Measurements from ENCODE around the gene ZNF668. TPM values are rescaled to one million over a fixed set of nuclear protein-coding genes. Genes with fewer than 3 reads are reported as not detected.

The ZNF668 gene
- polyA plus RNA-seq, 4 donors = 5.4 to 12.2 (median 10.1) TPM

GRCh38 chr16:31061813-31062440 is 12.1 kb downstream of the ZNF668 start:
- FAIRE-seq = no peak
- 97% methylated on average over 48 to 54 of the region's 54 CpGs for WGBS, 3 donors
- H3K27me3 ChIP-seq (ENCODE audit: control insufficient read depth in 3 of 3, insufficient read depth in 3 of 3, low read length in 3 of 3) = no peaks in the 10 kb centered on the region
- no peak overlapping the region for H3K4me3 ChIP-seq (ENCODE audit: low read depth in 1 of 3, low read length in 3 of 3)
- peaks cover 0 to 43% (median 8%) of the 10 kb centered on the region in 3 donors for H3K36me3 ChIP-seq (ENCODE audit: control insufficient read depth in 3 of 3, insufficient read depth in 2 of 3, low read depth in 1 of 3, low read length in 3 of 3)
- H3K4me1 ChIP-seq (ENCODE audit: control insufficient read depth in 3 of 3, insufficient read depth in 2 of 3, low read depth in 1 of 3, low read length in 2 of 3) = no peaks in the 10 kb centered on the region
- no peak for DNase-seq
- H3K27ac ChIP-seq (ENCODE audit: low read depth in 1 of 3, low read length in 2 of 3) = no peak overlapping the region
- H3K9me3 ChIP-seq (ENCODE audit: control insufficient read depth in 2 of 2, insufficient read depth in 1 of 2, low read depth in 1 of 2, low read length in 1 of 2) = no peaks in the 10 kb centered on the region

DNA sequence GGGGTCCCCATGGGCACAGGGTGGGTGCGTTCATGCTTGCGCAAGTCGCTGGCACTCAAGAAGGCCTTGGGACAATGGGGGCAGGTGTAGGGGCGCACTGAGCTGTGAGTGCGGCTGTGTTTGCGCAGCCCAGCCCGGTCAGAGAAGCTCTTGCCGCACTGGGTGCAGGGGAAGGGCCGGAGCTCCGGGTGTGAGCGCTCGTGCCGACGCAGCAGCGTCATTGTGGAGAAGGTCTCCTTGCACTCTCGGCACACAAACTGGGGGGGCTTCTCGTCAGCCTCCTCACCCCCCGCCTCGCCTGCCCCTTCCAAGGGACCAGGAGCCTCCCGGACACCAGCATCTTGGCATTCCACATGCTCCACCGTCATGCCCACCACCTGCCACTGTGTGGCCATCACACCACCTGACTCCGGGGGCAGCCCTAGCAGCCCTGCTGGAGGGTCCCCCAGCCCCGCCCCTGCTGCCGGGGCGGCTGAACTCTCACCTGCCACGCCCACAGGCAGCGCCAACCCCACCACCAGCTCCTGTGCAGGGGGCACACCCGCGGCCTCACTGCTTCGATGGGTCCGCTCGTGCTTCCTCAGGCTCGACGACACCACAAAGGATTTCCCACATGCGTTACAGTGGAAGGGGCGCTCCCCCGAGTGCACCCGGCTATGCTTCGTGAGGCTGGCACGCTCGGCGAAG is 12.8 kb downstream of the ZNF668 start:
- 95 to 98% (median 95%) methylated on average over 37 to 42 of the region's 42 CpGs for WGBS, 3 donors
- no peak overlapping the region for H3K4me3 ChIP-seq (ENCODE audit: low read depth in 1 of 3, low read length in 3 of 3)
- H3K27ac ChIP-seq (ENCODE audit: low read depth in 1 of 3, low read length in 2 of 3) = no peak overlapping the region
- FAIRE-seq (no peak), DNase-seq (no peak)
- no peaks in the 10 kb centered on the region for H3K27me3 ChIP-seq (ENCODE audit: control insufficient read depth in 3 of 3, insufficient read depth in 3 of 3, low read length in 3 of 3)
- no peaks in the 10 kb centered on the region for H3K4me1 ChIP-seq (ENCODE audit: control insufficient read depth in 3 of 3, insufficient read depth in 2 of 3, low read depth in 1 of 3, low read length in 2 of 3)
- H3K9me3 ChIP-seq (ENCODE audit: control insufficient read depth in 2 of 2, insufficient read depth in 1 of 2, low read depth in 1 of 2, low read length in 1 of 2) = no peaks in the 10 kb centered on the region
- peaks cover 0 to 42% (median 8%) of the 10 kb centered on the region in 3 donors for H3K36me3 ChIP-seq (ENCODE audit: control insufficient read depth in 3 of 3, insufficient read depth in 2 of 3, low read depth in 1 of 3, low read length in 3 of 3)

DNA sequence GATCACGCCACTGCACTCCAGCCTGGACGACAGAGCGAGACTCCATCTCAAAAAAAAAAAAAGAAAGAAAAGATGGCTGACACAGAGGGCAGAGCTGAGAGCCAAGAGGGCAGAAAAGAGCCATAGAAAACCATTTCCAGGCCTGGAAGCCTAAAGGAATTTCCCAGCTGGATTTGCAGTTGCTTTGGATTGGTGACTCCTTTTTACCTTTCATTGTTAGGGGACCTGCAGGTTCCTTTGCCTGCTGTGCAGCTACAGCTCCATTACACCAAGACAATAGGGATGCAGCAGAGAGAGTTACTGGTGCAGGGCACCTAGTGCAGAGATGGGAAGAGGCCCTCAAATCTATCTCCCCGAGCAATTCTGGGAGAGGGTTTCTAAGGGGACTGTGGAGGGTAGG is 18.4 kb downstream of the ZNF668 start:
- H3K4me1 ChIP-seq (ENCODE audit: control insufficient read depth in 3 of 3, insufficient read depth in 2 of 3, low read depth in 1 of 3, low read length in 2 of 3) = peaks cover 0 to 3% (median 0%) of the 10 kb centered on the region in 3 donors
- H3K9me3 ChIP-seq (ENCODE audit: control insufficient read depth in 2 of 2, insufficient read depth in 1 of 2, low read depth in 1 of 2, low read length in 1 of 2) = no peaks in the 10 kb centered on the region
- no peaks in the 10 kb centered on the region for H3K27me3 ChIP-seq (ENCODE audit: control insufficient read depth in 3 of 3, insufficient read depth in 3 of 3, low read length in 3 of 3)
- no peak for FAIRE-seq
- peaks cover 0 to 12% (median 0%) of the 10 kb centered on the region in 3 donors for H3K36me3 ChIP-seq (ENCODE audit: control insufficient read depth in 3 of 3, insufficient read depth in 2 of 3, low read depth in 1 of 3, low read length in 3 of 3)
- no peak overlapping the region for H3K4me3 ChIP-seq (ENCODE audit: low read depth in 1 of 3, low read length in 3 of 3)
- DNase-seq = no peak
- no peak overlapping the region for H3K27ac ChIP-seq (ENCODE audit: low read depth in 1 of 3, low read length in 2 of 3)
- WGBS, 3 donors = 82 to 93% (median 83%) methylated on average over 4 of the region's 4 CpGs

GRCh38 chr16:31052114-31052513 is 21.9 kb downstream of the ZNF668 start:
- Histone ChIP-seq H3K9me3 (ENCODE audit: control insufficient read depth in 2 of 2, insufficient read depth in 1 of 2, low read depth in 1 of 2, low read length in 1 of 2) (no peaks in the 10 kb centered on the region), H3K4me1 (ENCODE audit: control insufficient read depth in 3 of 3, insufficient read depth in 2 of 3, low read depth in 1 of 3, low read length in 2 of 3) (peaks cover 0 to 3% (median 0%) of the 10 kb centered on the region in 3 donors), H3K36me3 (ENCODE audit: control insufficient read depth in 3 of 3, insufficient read depth in 2 of 3, low read depth in 1 of 3, low read length in 3 of 3) (no peaks in the 10 kb centered on the region), H3K27me3 (ENCODE audit: control insufficient read depth in 3 of 3, insufficient read depth in 3 of 3, low read length in 3 of 3) (no peaks in the 10 kb centered on the region), H3K4me3 (ENCODE audit: low read depth in 1 of 3, low read length in 3 of 3) (no peak overlapping the region), H3K27ac (ENCODE audit: low read depth in 1 of 3, low read length in 2 of 3) (peak overlapping the region in 1 of 3 donors; percentile 23)
- WGBS, 3 donors = 9 to 52% (median 10%) methylated on average over 2 of the region's 2 CpGs
- FAIRE-seq (no peak), DNase-seq (peak; percentile 81 to 86)

DNA sequence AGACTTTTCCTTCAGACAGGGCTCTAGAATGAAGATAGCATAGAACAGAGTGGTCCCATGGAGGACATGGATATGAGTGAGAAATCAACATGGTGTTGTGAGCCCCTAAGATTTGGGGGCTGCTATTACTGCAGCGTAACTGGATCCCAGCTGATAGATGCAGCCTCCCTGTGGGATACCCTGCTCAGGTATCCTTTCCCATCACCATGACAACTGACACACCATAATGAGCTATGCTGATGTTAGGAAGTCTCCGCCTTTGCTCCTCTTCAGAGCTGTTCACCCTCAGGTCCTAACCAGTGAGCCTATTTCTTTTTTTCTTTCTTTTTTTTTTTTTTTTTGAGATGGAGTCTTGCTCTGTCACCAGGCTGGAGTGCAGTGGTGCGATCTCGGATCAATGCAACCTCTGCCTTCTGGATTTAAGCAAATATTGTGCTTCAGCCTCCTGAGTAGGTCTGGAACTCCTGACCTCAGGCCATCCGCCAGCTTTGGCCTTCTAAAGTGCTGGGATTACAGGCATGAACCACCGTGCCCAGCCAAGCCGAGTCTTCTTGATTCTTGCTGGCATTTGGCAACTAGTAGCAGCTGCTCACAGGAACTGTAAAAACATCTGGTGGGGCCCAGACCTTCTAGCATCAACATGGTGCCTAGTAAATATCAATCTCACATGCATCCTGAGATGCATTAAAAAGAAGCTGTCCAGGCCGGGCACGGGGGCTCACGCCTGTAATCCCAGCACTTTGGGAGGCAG is 23.6 kb downstream of the ZNF668 start:
- no peak overlapping the region for H3K27ac ChIP-seq (ENCODE audit: low read depth in 1 of 3, low read length in 2 of 3)
- H3K4me1 ChIP-seq (ENCODE audit: control insufficient read depth in 3 of 3, insufficient read depth in 2 of 3, low read depth in 1 of 3, low read length in 2 of 3) = peaks cover 0 to 3% (median 0%) of the 10 kb centered on the region in 3 donors
- DNase-seq (no peak), FAIRE-seq (no peak)
- no peaks in the 10 kb centered on the region for H3K9me3 ChIP-seq (ENCODE audit: control insufficient read depth in 2 of 2, insufficient read depth in 1 of 2, low read depth in 1 of 2, low read length in 1 of 2)
- 76 to 81% (median 80%) methylated on average over 10 of the region's 10 CpGs for WGBS, 3 donors
- H3K36me3 ChIP-seq (ENCODE audit: control insufficient read depth in 3 of 3, insufficient read depth in 2 of 3, low read depth in 1 of 3, low read length in 3 of 3) = no peaks in the 10 kb centered on the region
- H3K4me3 ChIP-seq (ENCODE audit: low read depth in 1 of 3, low read length in 3 of 3) = no peak overlapping the region
- no peaks in the 10 kb centered on the region for H3K27me3 ChIP-seq (ENCODE audit: control insufficient read depth in 3 of 3, insufficient read depth in 3 of 3, low read length in 3 of 3)

DNA sequence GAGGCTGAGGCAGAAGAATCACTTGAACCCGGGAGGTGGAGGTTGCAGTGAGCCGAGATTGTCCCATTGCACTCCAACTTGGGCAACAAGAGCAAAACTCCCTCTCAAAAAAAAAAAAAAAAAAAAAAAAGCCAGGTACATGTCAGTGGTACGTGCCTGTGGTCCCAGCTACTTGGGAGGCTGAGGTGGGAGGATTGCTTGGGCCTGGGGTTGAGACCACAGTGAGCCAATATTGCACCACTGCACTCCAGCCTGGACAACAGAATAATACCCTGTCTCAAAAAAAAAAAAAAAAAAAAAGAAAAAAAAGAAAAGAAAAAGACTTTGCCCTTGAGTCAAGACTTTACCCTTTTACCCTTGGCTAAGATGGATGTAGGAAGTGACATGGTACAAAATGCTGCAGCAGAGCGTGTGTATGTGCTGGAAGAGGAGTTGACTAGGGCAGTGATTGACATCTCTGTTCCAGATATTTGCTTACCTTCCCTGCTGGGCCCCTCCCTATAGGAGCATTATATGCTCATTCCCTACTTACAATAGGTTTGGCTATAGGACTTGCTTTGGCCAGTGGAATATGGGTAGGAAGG is 30.1 kb downstream of the ZNF668 start:
- 63 to 77% (median 64%) methylated on average over 4 of the region's 4 CpGs for WGBS, 3 donors
- H3K27me3 ChIP-seq (ENCODE audit: control insufficient read depth in 3 of 3, insufficient read depth in 3 of 3, low read length in 3 of 3) = no peaks in the 10 kb centered on the region
- peaks cover 0 to 9% (median 0%) of the 10 kb centered on the region in 3 donors for H3K4me1 ChIP-seq (ENCODE audit: control insufficient read depth in 3 of 3, insufficient read depth in 2 of 3, low read depth in 1 of 3, low read length in 2 of 3)
- no peak overlapping the region for H3K4me3 ChIP-seq (ENCODE audit: low read depth in 1 of 3, low read length in 3 of 3)
- peaks cover 11 to 24% (median 14%) of the 10 kb centered on the region in 3 donors for H3K36me3 ChIP-seq (ENCODE audit: control insufficient read depth in 3 of 3, insufficient read depth in 2 of 3, low read depth in 1 of 3, low read length in 3 of 3)
- H3K9me3 ChIP-seq (ENCODE audit: control insufficient read depth in 2 of 2, insufficient read depth in 1 of 2, low read depth in 1 of 2, low read length in 1 of 2) = no peaks in the 10 kb centered on the region
- peak; percentile 55 to 81 for DNase-seq
- peak overlapping the region in 1 of 3 donors; percentile 46 for H3K27ac ChIP-seq (ENCODE audit: low read depth in 1 of 3, low read length in 2 of 3)
- no peak for FAIRE-seq

DNA sequence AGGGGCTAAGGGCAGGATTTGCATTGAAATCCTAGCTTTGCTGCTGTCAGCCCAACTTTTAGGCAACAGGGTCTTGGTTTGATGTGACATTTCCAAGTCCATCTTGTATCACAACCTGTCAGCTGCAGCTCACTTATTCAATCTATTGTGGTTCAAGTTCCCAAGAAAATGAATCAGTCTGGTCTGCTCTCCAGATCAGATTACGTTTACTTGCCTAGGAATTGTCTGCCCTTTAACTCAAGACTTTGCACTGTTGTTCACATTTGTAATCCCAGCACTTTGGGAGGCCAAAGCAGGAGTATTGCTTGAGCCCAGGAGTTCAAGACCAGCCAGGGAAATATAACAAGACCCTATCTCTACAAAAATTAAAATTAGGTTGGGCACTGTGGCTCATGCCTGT is 30.7 kb downstream of the ZNF668 start:
- DNase-seq = peak in 1 of 2 donors; percentile 43
- 40 to 68% (median 42%) methylated on average over 1 of the region's 1 CpG for WGBS, 3 donors
- H3K27ac ChIP-seq (ENCODE audit: low read depth in 1 of 3, low read length in 2 of 3) = peak overlapping the region in 1 of 3 donors; percentile 9
- H3K9me3 ChIP-seq (ENCODE audit: control insufficient read depth in 2 of 2, insufficient read depth in 1 of 2, low read depth in 1 of 2, low read length in 1 of 2) = no peaks in the 10 kb centered on the region
- FAIRE-seq = no peak
- H3K36me3 ChIP-seq (ENCODE audit: control insufficient read depth in 3 of 3, insufficient read depth in 2 of 3, low read depth in 1 of 3, low read length in 3 of 3) = peaks cover 16 to 30% (median 19%) of the 10 kb centered on the region in 3 donors
- H3K27me3 ChIP-seq (ENCODE audit: control insufficient read depth in 3 of 3, insufficient read depth in 3 of 3, low read length in 3 of 3) = no peaks in the 10 kb centered on the region
- peaks cover 0 to 9% (median 0%) of the 10 kb centered on the region in 3 donors for H3K4me1 ChIP-seq (ENCODE audit: control insufficient read depth in 3 of 3, insufficient read depth in 2 of 3, low read depth in 1 of 3, low read length in 2 of 3)
- no peak overlapping the region for H3K4me3 ChIP-seq (ENCODE audit: low read depth in 1 of 3, low read length in 3 of 3)

DNA sequence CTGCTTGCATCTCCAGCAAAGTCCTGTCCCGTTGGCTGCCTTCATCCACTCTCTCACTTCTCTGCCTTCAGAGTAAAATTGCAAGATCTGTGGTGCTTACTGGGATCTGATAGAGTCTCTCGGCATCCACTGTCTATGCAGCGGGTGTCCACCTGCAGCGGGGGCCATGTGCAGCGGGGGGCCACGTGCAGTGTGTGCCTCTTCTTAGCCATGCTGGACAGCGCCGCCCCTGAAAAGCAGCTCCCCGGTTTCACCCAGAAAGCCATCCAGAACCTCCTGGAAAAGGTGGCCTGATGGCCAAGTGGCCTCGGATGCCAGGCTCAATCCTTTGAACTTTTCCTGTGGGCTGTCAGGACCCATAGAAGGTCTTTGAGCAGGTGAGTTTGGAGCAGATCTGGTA is 31.2 kb downstream of the ZNF668 start:
- 90% methylated on average over 10 of the region's 10 CpGs for WGBS, 3 donors
- DNase-seq (no peak), FAIRE-seq (no peak)
- Histone ChIP-seq H3K4me3 (ENCODE audit: low read depth in 1 of 3, low read length in 3 of 3) (no peak overlapping the region), H3K4me1 (ENCODE audit: control insufficient read depth in 3 of 3, insufficient read depth in 2 of 3, low read depth in 1 of 3, low read length in 2 of 3) (peaks cover 0 to 9% (median 0%) of the 10 kb centered on the region in 3 donors), H3K36me3 (ENCODE audit: control insufficient read depth in 3 of 3, insufficient read depth in 2 of 3, low read depth in 1 of 3, low read length in 3 of 3) (peaks cover 19 to 35% (median 20%) of the 10 kb centered on the region in 3 donors), H3K9me3 (ENCODE audit: control insufficient read depth in 2 of 2, insufficient read depth in 1 of 2, low read depth in 1 of 2, low read length in 1 of 2) (no peaks in the 10 kb centered on the region), H3K27me3 (ENCODE audit: control insufficient read depth in 3 of 3, insufficient read depth in 3 of 3, low read length in 3 of 3) (no peaks in the 10 kb centered on the region), H3K27ac (ENCODE audit: low read depth in 1 of 3, low read length in 2 of 3) (peak overlapping the region in 1 of 3 donors; percentile 9)

All from small intestine (tissue), 7 donors.